ENCODE data around the gene BAHCC1.

The BAHCC1 gene

DNA sequence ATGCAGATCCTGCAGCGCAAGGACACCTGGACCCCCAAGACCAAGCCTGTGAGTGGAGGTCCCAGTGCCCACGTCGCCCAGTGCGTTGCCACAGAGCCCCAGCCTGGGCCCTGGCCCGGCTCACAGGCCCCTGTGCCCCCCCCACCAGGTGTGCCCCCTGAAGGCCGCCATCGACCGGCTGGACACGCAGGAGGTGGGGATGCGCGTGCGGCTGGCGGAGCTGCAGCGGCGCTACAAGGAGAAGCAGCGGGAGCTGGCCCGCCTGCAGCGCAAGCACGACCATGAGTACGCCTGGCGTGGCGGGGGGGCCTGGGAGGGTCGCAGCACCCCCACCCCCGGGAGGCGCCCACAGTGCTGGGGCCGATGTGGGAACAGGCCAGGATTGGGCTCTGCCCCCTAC lies 56.6 kb downstream of the BAHCC1 start:
- TF ChIP-seq, protein P1, sequence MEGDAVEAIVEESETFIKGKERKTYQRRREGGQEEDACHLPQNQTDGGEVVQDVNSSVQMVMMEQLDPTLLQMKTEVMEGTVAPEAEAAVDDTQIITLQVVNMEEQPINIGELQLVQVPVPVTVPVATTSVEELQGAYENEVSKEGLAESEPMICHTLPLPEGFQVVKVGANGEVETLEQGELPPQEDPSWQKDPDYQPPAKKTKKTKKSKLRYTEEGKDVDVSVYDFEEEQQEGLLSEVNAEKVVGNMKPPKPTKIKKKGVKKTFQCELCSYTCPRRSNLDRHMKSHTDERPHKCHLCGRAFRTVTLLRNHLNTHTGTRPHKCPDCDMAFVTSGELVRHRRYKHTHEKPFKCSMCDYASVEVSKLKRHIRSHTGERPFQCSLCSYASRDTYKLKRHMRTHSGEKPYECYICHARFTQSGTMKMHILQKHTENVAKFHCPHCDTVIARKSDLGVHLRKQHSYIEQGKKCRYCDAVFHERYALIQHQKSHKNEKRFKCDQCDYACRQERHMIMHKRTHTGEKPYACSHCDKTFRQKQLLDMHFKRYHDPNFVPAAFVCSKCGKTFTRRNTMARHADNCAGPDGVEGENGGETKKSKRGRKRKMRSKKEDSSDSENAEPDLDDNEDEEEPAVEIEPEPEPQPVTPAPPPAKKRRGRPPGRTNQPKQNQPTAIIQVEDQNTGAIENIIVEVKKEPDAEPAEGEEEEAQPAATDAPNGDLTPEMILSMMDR (IDR thresholded peaks at IDR 0.05; ENCODE audit: low read depth, low read length, missing control alignments): no peak
- in situ Hi-C loops (cut with HindIII; ENCODE audit: low pct_ligation_motif_present, low sequenced_read_pairs): no loop called here
- no peaks in the 10 kb centered on the region for H3K27me3 ChIP-seq (replicated peaks)

DNA sequence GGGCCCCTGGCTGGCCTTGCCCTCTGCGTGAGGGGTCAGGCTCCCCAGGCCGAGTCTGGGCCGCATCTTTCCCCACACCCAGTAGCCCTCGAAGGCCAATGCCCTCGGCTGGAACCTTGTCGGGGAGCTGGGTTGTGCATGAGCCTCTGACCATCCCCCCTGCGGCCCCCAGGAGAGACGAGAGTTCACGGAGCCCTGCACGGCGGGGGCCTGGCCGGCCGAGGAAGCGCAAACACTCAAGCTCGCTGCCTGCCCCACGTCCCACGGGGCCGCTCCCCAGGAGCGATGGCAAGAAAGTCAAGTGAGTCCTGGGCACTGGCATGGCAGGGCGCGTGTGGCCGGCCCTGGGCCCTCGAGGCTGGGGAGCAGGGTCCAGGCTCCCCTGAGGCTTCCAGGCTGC lies 57.3 kb downstream of the BAHCC1 start:
- Histone ChIP-seq H3K27me3 (replicated peaks) (no peaks in the 10 kb centered on the region), H3K36me3 (replicated peaks) (no peaks in the 10 kb centered on the region), H3K4me3 (ENCODE audit: low read depth, low read length) (no peak overlapping the region), H3K27ac (no peak overlapping the region)
- no peak for DNase-seq
- in situ Hi-C loops (cut with HindIII; ENCODE audit: low pct_ligation_motif_present, low sequenced_read_pairs): no loop called here
- TF ChIP-seq, protein P1 (IDR thresholded peaks at IDR 0.05; ENCODE audit: low read depth, low read length, missing control alignments): no peak

More for the DNA sequence above, 56.6 kb downstream of the BAHCC1 start:
- no peaks in the 10 kb centered on the region for H3K36me3 ChIP-seq (replicated peaks)
- no peak overlapping the region for H3K27ac ChIP-seq
- H3K4me3 ChIP-seq (ENCODE audit: low read depth, low read length): no peak overlapping the region
- no peak for DNase-seq

DNA sequence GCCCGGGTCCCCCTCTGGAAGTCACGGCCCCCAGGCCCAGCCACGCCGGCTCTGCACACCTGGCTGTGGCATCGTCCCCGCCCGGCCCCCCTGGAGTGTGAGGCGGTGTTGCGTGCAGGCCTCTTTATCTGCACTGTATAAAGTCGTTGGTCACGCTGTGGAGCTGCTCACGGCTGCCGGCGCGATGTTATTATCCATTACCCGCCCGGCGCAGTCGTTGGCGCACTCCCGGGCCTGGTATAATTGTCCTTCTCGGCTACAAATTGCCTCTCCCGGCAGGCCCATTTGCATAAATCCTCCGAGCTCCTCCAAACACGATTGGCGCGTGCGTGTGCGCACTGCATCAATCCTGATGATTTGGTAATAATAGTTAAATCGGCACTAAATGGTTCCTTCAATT lies 57.8 kb downstream of the BAHCC1 start:
- no peaks in the 10 kb centered on the region for H3K27me3 ChIP-seq (replicated peaks)
- no peaks in the 10 kb centered on the region for H3K36me3 ChIP-seq (replicated peaks)
- in situ Hi-C loops (cut with HindIII; ENCODE audit: low pct_ligation_motif_present, low sequenced_read_pairs): no loop called here
- DNase-seq: no peak
- TF ChIP-seq, protein P1 (IDR thresholded peaks at IDR 0.05; ENCODE audit: low read depth, low read length, missing control alignments): no peak
- no peak overlapping the region for H3K4me3 ChIP-seq (ENCODE audit: low read depth, low read length)
- H3K27ac ChIP-seq: no peak overlapping the region

DNA sequence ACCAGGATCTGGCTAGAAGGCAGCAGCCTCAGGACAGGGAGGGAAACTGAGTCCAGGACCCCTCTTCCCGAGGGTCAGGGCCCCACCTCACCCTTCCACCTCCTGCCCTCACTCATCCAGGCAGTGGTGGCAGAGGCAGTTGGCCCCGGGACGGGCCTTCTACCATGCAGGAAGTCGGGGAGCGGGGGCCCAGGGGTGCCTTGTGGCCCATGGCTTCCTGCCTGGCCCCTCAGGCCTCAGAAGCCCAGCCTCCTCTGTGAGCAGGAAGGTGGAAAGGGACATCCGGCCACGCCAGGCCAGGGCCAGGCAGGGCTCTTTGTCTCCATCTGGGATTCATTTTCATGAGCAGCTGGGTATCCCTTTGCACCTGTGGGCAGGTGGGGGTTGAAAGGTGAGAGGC lies 58.5 kb downstream of the BAHCC1 start:
- in situ Hi-C loops (cut with HindIII; ENCODE audit: low pct_ligation_motif_present, low sequenced_read_pairs): no loop called here

DNA sequence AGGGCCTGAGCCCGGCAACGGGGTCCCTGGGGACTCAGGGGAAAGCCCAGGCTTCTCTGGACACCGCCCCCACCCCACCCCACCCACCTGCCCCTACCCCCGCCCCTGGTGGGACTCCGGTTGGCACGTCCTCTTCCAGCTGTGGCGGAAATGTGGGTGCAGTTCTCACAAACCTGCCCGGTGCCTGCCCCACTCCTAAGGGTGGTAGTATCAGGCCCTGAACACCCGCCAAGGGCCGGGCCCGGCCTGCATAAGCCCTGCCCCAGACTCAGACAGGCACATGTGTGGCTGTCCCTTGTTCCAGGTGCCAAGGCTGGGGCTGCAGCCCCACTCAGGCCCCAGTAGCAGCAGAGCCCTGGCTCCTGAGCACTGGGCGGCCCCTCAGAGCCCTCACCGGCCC lies 59.2 kb downstream of the BAHCC1 start:
- Histone ChIP-seq H3K36me3 (replicated peaks) (no peaks in the 10 kb centered on the region), H3K27me3 (replicated peaks) (no peaks in the 10 kb centered on the region), H3K4me3 (ENCODE audit: low read depth, low read length) (no peak overlapping the region), H3K27ac (no peak overlapping the region)
- TF ChIP-seq, protein P1 (IDR thresholded peaks at IDR 0.05; ENCODE audit: low read depth, low read length, missing control alignments): no peak
- no peak for DNase-seq
- in situ Hi-C loops (cut with HindIII; ENCODE audit: low pct_ligation_motif_present, low sequenced_read_pairs): no loop called here

More for the DNA sequence above, 58.5 kb downstream of the BAHCC1 start:
- no peak overlapping the region for H3K27ac ChIP-seq
- no peak overlapping the region for H3K4me3 ChIP-seq (ENCODE audit: low read depth, low read length)
- no peak for DNase-seq
- no peaks in the 10 kb centered on the region for H3K27me3 ChIP-seq (replicated peaks)
- H3K36me3 ChIP-seq (replicated peaks): no peaks in the 10 kb centered on the region
- TF ChIP-seq, protein P1 (IDR thresholded peaks at IDR 0.05; ENCODE audit: low read depth, low read length, missing control alignments): no peak

DNA sequence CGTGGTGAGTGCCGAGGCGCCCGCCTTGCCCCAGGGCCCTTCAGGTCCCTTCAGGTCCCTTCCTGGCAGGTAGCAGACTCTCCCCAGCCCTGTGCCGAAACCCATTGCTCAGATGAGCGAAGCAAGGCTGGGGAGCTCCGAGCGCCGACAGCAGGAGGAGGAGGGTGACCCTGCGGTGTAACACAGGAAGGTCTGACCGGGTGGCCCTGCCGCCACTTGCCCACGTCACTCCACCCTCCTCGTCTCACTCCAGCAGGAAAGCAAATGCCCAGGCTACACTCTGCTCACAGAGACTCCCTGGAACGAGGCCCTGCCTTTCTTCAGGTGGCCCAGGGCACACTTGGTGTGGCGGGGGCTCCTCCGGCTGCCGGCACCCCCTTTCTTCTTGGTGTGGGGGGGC lies 60.1 kb downstream of the BAHCC1 start:
- in situ Hi-C loops (cut with HindIII; ENCODE audit: low pct_ligation_motif_present, low sequenced_read_pairs): no loop called here

More for the DNA sequence above, 60.1 kb downstream of the BAHCC1 start:
- DNase-seq: no peak
- no peak overlapping the region for H3K27ac ChIP-seq
- TF ChIP-seq, protein P1 (IDR thresholded peaks at IDR 0.05; ENCODE audit: low read depth, low read length, missing control alignments): no peak
- no peaks in the 10 kb centered on the region for H3K27me3 ChIP-seq (replicated peaks)
- no peak overlapping the region for H3K4me3 ChIP-seq (ENCODE audit: low read depth, low read length)
- no peaks in the 10 kb centered on the region for H3K36me3 ChIP-seq (replicated peaks)
